Stomach (tissue), 4 donors: ENCODE measurements around the gene RBMX.

Experiments
- CTCF ChIP-seq, 7 experiments: fragments of 450-650 bp in 4 of 7; fragments of 200-600 bp in 3 of 7; sonication (generic) in 3 of 7; IDR thresholded peaks; one replicate each; pipeline ENCODE4 v1.5.1; 2016 to 2019; ENCODE audit warnings: antibody characterized with exemption in 7 of 7, control low read depth in 2 of 7, mild to moderate bottlenecking in 1 of 7
- POLR2A ChIP-seq, 4 donors: fragments of 450-650 bp; IDR thresholded peaks; one replicate each; pipeline ENCODE4 v1.6.1; 2016; ENCODE audit warnings: antibody characterized with exemption in 4 of 4, control low read depth in 2 of 4, mild to moderate bottlenecking in 1 of 4, moderate library complexity in 1 of 4

GRCh38 chrX:136906921-136907510, 26.5 kb upstream of the RBMX start:
- TF ChIP-seq POLR2A (IDR thresholded peaks at IDR 0.05) (no peak), CTCF (IDR thresholded peaks at IDR 0.05) (no peak)
